DMS53 treated with DMSO at 0.1 percent for 48 hours (cell line): ENCODE results near the gene NMNAT2.

Experiments used
- DNase-seq: peaks from one replicate; lab custom pipeline; 2025; ENCODE audit not compliant: unreplicated experiment; lab: John Stamatoyannopoulos, UW

The NMNAT2 gene

GRCh38 chr1:183366116-183366515, 52.1 kb downstream of the NMNAT2 start:
- DNase-seq: no peak

DNA sequence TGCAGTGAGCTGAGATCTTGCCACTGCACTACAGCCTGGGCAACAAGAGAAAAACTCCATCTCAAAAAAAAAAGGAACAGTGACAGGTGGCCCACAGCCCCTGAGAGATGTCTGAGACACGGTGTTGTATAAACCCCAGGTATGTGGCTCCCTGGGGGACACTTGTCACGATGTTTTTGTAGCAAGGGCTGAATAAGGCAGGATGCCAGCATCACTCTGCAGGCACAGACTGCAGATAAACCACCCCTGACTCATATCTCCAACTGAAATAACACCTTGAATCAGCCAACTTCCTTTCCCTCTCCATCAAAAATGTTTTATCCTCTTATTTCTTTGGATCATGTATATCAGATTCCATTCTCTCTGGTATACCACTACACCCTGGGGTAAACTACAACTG, 52.5 kb downstream of the NMNAT2 start:
- no peak for DNase-seq

DNA sequence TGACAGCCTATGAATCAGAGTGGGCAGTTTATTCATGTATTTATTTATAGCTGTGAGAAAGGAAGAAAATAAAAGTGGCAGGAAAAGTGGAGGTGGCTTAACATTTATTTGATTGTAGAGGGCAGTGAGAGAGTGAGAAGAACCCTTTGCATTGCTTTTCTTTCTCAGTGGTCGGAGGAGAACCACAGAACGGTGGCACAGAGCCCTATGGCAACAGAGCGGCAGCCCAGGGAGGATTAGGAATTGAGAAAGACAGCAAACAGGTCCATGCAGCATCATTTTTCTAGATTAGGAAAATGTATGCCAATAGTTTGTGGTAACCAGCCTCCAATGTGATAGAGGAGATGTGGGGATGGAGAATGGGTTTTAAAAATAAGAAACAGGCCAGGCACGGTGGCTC, 53.1 kb downstream of the NMNAT2 start:
- DNase-seq: no peak

DNA sequence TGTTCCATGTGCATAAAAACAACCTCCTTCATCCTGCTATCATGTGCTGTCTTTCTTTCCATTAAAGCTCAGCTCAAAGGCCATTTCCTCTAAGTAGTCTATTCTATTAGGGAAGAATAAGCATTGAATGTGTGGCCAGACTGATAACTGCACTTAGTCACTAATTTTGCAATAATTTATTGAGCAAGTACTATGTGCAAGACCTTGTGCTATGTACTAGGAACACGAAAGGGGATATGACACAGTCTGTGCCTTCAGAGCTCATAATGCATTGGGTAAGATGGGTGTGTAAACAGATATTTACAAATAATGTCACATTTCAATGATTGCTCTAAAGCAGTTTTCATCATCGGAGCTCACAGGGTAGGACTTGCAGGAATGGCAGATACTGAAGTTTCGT, 54.2 kb downstream of the NMNAT2 start:
- DNase-seq: no peak

GRCh38 chr1:183361081-183361480, 57.1 kb downstream of the NMNAT2 start:
- no peak for DNase-seq

DNA sequence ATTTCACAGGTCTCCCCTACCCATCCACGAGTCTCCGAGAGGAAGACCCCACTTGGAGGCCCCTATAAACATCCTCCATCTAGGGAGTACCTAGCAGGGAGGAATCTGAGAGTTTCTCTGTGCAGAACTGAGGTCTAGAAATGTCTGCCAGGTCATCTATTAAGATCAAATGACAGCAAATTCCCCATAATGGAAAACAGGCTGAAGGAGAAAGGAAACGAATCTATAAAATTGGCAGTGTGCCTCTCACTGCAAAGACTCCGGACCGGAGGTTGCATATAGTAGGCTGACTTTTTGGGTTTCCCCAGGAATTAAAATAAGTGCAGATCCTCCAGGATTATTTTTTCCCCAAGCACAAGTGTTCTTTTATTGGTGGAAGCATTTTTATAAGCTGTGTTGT, 57.7 kb downstream of the NMNAT2 start:
- no peak for DNase-seq

GRCh38 chr1:183356534-183357182, 61.5 kb downstream of the NMNAT2 start:
- no peak for DNase-seq

DNA sequence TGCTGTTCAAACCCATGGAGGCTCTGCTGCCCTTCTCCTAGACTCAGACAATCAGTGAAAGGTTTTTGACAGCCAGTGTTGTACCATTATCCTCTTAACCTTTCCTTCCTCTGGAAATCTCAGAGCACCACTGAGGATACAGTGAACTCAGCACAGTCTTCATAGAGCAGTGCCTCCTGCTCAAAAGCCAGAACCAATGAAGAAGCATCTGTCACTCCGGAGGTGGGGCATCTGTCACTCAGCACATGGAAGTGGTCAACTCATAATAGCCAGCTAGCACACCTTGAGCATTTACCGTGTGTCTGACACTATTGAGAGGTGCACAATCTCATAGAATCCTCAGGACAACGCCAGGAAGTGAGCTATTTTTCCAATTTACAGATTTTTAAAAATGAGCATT, 62.4 kb downstream of the NMNAT2 start:
- no peak for DNase-seq

- no peak for DNase-seq
Observed at GRCh38 chr1:183355181-183355580, 63.0 kb downstream of the NMNAT2 start.

GRCh38 chr1:183353597-183353996, 64.6 kb downstream of the NMNAT2 start:
- no peak for DNase-seq

DNA sequence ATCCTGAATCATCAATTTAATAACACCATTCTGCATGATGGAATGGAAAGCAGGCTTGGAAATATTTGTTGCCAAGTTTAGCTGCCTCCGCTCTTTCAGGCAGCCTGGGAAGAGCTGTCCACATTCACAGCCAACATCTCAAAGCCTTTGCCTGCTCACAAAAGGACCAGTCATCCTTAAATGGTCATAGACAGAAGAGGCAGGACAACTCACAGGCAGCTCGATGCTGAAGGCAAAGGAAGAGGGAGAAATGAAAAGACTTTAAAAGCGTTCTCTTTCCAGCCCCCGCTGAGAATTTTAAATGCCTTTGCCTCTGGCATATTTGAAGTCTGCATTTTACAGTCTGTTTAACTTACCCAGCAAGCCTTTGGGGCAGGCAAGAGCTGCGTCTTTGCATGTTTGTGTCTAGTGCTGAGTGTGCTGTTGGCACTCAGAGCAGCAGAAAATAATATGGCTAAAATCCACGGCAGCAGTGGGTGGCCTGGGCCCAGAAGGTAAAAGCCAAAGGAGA, 68.9 kb downstream of the NMNAT2 start:
- DNase-seq: no peak

GRCh38 chr1:183346276-183346732, 71.9 kb downstream of the NMNAT2 start:
- DNase-seq: no peak

DNA sequence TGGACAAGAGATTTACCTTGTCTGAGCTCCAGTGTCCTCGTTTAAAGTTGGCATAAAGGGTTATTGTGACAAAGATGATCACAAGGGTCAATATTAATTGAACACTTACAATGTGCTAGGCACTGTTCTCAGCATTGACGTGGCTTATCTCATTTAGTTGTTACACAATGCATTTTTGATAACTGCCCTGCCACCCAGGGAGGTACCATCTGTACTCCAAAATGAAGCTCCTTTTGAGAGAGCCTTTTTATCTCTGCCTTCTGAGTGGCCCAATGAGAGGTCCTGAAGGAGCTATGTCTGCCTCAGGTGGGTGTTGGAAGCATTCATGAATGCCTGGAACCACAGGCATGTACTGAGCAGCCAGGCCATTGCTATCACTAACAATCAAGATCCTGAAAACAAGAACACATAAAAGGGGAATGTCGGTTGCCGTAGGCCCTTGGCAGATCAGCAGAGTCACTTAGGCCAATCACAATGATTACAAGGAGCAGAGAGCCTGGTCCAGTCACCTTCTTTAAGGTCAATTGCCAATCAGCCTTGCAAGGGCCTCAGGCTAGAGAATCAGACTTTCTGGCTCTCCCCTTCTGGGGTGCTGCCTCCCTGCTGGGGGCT, 78.5 kb downstream of the NMNAT2 start:
- no peak for DNase-seq

GRCh38 chr1:183331091-183331742, 87.0 kb downstream of the NMNAT2 start:
- no peak for DNase-seq

DNA sequence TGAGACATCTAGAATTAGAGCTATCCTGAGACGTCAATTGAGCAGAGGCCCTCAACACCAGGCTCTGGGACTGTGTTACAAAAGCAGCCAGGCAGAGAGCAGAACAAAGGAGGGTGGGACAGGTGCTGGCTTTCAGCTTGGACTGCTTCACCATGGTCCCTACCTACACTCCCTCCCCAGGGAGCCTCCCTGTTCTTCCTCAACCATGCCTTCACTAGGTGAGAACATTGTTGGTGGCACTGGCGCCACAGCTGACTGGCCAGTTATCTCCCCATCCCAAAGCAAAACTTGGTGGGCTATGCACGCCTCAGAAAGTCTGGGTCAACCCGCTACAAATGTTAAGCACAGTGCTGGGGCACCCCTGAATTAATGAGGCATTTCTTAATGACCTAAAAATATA, 87.8 kb downstream of the NMNAT2 start:
- DNase-seq: no peak

DNA sequence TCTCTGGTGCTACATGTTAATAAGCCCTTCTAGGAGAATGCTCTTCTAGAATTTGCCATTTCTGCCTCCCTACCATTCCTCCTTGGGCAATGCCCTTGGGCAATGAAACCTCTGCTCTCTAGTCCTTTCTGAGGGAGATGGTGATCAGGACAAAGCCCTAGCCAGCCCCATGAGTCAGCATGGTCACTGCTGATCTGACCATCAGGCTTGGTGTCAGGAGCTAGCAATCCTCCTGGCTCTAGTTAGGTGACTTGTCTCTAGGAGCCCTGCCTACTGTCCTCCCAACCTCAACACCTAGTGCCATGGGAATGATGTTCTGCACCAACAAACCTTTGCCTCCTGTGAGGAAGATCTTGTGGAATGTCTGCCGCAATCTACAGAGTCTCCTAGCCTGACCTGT, 89.8 kb downstream of the NMNAT2 start:
- no peak for DNase-seq

GRCh38 chr1:183327434-183328290, 90.5 kb downstream of the NMNAT2 start:
- DNase-seq: no peak

DNA sequence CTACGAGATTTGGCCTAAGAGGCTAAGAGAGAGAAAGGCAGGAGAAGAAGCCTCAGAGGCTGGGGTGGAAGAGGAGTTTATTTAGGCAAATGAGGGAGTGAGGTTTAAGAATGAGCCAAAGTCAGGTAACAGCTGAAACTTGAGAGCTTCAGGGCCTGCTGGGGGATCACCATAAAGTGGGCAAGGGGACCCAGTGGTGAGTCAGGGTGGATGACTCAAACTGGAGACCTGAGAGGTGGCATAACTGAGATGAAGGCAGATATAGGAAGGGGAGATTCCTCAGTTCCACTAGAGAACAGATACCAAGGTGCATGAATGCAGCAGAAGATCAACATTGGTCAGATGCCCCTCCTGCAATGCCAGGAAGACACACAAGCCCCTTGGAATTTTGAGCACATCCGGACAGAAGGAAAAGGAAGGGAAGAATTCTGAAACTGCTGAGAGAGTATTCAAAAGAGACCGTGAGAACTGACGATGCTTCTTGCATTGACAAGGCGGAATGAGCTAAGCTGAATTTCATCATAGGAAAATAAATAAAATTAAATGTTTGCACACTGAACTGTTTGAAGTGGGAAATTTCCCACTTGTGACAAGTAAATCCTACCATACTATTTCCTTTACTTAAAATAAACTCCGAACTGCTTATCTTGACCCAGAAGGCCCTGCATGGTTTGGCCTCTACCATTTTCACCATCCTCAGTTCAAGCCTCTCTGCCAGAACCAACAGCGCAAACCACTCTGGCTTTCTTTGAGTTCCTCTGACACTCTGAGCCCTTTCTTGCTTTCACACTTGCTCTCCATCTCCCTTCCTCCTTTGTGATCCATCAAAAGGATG, 94.1 kb downstream of the NMNAT2 start:
- DNase-seq: no peak

DNA sequence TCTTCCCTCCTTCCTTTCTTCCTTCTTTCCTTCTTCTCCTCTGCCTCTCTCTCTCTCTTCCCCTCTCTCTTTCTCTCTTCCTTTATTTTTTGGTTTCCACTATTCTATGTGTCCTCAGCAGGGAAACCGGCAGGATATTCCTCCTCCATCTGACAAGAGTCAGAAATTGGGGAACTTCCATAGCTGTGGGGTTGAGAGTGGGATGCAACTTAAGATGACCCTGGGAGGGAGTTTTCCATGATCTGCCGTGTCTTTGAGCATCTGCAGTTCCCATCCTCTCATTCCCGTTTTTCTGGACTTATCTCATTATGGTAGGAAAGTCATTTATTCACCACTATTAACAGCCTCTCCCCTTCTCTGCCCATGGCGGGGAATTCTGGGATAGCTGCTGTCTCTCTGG, 98.6 kb downstream of the NMNAT2 start:
- no peak for DNase-seq

GRCh38 chr1:183319051-183319450, 99.1 kb downstream of the NMNAT2 start:
- no peak for DNase-seq
